Neural cell (in vitro differentiated cells): ENCODE data around the gene ZC3H4. TPM values are rescaled to one million over a fixed set of nuclear protein-coding genes. Genes with fewer than 3 reads are reported as not detected.

Experiments
- H2AFZ ChIP-seq: fragments of 200-600, 300-800 bp; sonication (generic), shearing (Covaris generic); 2 replicates; pipeline ENCODE4 v1.6.0; 2014; ENCODE audit warnings: low read depth, mild to moderate bottlenecking, antibody characterized with exemption, low read length, moderate library complexity
- H3F3A ChIP-seq: fragments of 200-600 bp; shearing (Covaris generic); 2 replicates; pipeline ENCODE4 v1.6.1; 2016; ENCODE audit warnings: mild to moderate bottlenecking, moderate library complexity, mixed read lengths, antibody characterized with exemption, low read length; ENCODE audit not compliant: insufficient read depth, poor library complexity, severe bottlenecking
- H3K27ac ChIP-seq: fragments of 200-600, 300-800 bp; sonication (generic), shearing (Covaris generic); 2 replicates; pipeline ENCODE4 v1.5.1; 2014; ENCODE audit warnings: mild to moderate bottlenecking, low read length, moderate library complexity
- H3K27me3 ChIP-seq: fragments of 300-800, 200-600 bp; sonication (generic), shearing (Covaris generic); 2 replicates; pipeline ENCODE4 v1.6.0; 2014; ENCODE audit warnings: mild to moderate bottlenecking, low read depth, low read length, moderate library complexity; ENCODE audit not compliant: insufficient read depth
- H3K36me3 ChIP-seq: fragments of 300-800, 200-600 bp; sonication (generic), shearing (Covaris generic); 2 replicates; pipeline ENCODE4 v1.5.1; 2014; ENCODE audit warnings: mild to moderate bottlenecking, antibody characterized with exemption, low read length, moderate library complexity; ENCODE audit not compliant: insufficient read depth
- H3K4me2 ChIP-seq: fragments of 300-800, 200-600 bp; sonication (generic), shearing (Covaris generic); 2 replicates; pipeline ENCODE4 v1.6.0; 2014; ENCODE audit warnings: mild to moderate bottlenecking, low read length
- H3K4me3 ChIP-seq: fragments of 300-800, 200-600 bp; sonication (generic), shearing (Covaris generic); 2 replicates; pipeline ENCODE4 v1.5.1; 2014; ENCODE audit warnings: mild to moderate bottlenecking, low read length, moderate library complexity
- H3K79me2 ChIP-seq: fragments of 200-600 bp; shearing (Covaris generic); replicated peaks from 2 replicates; pipeline ENCODE4 v1.6.0; 2014; ENCODE audit warnings: mild to moderate bottlenecking, low read length, moderate library complexity; ENCODE audit not compliant: insufficient read depth
- H3K9ac ChIP-seq: fragments of 300-800, 200-600 bp; sonication (generic), shearing (Covaris generic); 2 replicates; pipeline ENCODE4 v1.6.1; 2016; ENCODE audit warnings: mild to moderate bottlenecking, low read length, mixed read lengths
- H3K9me2 ChIP-seq: fragments of 200-600 bp; shearing (Covaris generic); 2 replicates; pipeline ENCODE4 v1.6.1; 2016; ENCODE audit warnings: mild to moderate bottlenecking, low read length, mixed read lengths; ENCODE audit not compliant: insufficient read depth
- H3K9me3 ChIP-seq: fragments of 200-600, 300-800 bp; sonication (generic), shearing (Covaris generic); 2 replicates; pipeline ENCODE4 v1.6.1; 2016; ENCODE audit warnings: mild to moderate bottlenecking, mixed run types, low read length, moderate library complexity, mixed read lengths
- H4K20me1 ChIP-seq: fragments of 200-600 bp; shearing (Covaris generic); 2 replicates; pipeline ENCODE4 v1.6.1; 2016; ENCODE audit warnings: mild to moderate bottlenecking, mixed run types; ENCODE audit not compliant: insufficient read depth
- EP300 ChIP-seq: fragments of 450-650 bp; conservative IDR thresholded peaks from 2 replicates; pipeline ENCODE4 v1.6.1; 2014; ENCODE audit warnings: antibody characterized with exemption, mild to moderate bottlenecking, moderate library complexity; ENCODE audit not compliant: poor library complexity, severe bottlenecking
- EZH2 ChIP-seq: fragments of 200-600, 300-800 bp; shearing (Covaris generic), sonication (generic); IDR thresholded peaks from 2 replicates; pipeline ENCODE4 v1.6.1; 2014; ENCODE audit warnings: antibody characterized with exemption, low read length, borderline replicate concordance, mild to moderate bottlenecking; ENCODE audit not compliant: insufficient read depth, poor library complexity, severe bottlenecking
- MXI1 ChIP-seq: fragments of 450-650 bp; conservative IDR thresholded peaks from 2 replicates; pipeline ENCODE4 v1.6.1; 2014; ENCODE audit warnings: antibody characterized with exemption, mild to moderate bottlenecking; ENCODE audit not compliant: poor library complexity, severe bottlenecking
- POLR2AphosphoS5 ChIP-seq: IDR thresholded peaks from 2 replicates; pipeline ENCODE4 v1.6.1; 2012
- RAD21 ChIP-seq: fragments of 450-650 bp; conservative IDR thresholded peaks from 2 replicates; pipeline ENCODE4 v1.6.1; 2014; ENCODE audit warnings: antibody characterized with exemption, mild to moderate bottlenecking, moderate library complexity
- SMC3 ChIP-seq: fragments of 450-650 bp; conservative IDR thresholded peaks from 2 replicates; pipeline ENCODE4 v1.6.1; 2014; ENCODE audit warnings: antibody characterized with exemption, mild to moderate bottlenecking, moderate library complexity; ENCODE audit not compliant: poor library complexity
- TAF1 ChIP-seq: IDR thresholded peaks from 2 replicates; pipeline ENCODE4 v1.6.1; 2012; ENCODE audit warnings: low read depth
- polyA plus RNA-seq: library from polyadenylated mRNA; depleted of rRNA; stranded (reverse); fragments of >200 nt; gene quantifications from 2 replicates; pipeline ENCODE4 v1.2.3, GENCODE V29; 2014
- TF ChIP-seq, protein P1 (sequence below): fragments of 450-650 bp; IDR thresholded peaks from 2 replicates; pipeline ENCODE4 v1.5.1; 2014; ENCODE audit warnings: antibody characterized with exemption, mild to moderate bottlenecking, moderate library complexity; ENCODE audit not compliant: poor library complexity, severe bottlenecking
- TF ChIP-seq, protein P2 (sequence below): IDR thresholded peaks from 2 replicates; pipeline ENCODE4 v1.6.1; 2012; ENCODE audit warnings: borderline replicate concordance

ZC3H4 gene
- polyA plus RNA-seq, 1 donor from 2014 or later = 5.1 TPM

DNA sequence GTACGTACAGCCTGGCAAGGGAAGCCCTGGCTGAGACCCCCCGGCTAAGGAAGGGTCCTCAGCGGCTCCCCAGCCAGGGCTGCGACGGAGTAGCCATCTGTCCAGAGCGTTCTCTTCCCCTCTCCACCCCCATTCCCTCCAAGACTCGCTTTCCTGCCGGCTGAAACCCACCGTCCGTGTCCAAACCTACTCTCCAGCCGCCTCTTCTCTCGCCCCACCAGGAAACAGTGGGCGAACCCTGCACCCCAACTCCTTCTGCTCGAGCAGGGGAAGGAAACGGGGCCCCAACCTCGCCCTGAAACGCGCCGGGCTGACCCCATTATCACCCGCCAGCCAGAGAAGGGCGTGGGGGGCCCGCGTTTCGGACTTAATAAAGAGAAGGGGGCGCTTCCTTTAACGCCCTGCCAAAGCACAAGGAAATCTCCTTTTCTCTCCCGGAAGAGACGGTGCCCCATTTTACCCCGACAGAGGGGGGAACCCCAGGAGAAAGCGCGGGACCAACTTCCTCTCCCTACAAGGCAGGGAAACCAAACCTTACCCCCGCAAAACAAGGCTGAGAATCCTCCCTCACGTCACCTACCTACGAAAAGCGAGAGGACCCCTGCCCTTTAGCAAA lies 2.5 kb downstream of the ZC3H4 start:
- H3K36me3 ChIP-seq = no peaks in the 10 kb centered on the region
- H4K20me1 ChIP-seq = no peaks in the 10 kb centered on the region
- TF ChIP-seq SMC3 = no peak
- TF ChIP-seq, protein P1, sequence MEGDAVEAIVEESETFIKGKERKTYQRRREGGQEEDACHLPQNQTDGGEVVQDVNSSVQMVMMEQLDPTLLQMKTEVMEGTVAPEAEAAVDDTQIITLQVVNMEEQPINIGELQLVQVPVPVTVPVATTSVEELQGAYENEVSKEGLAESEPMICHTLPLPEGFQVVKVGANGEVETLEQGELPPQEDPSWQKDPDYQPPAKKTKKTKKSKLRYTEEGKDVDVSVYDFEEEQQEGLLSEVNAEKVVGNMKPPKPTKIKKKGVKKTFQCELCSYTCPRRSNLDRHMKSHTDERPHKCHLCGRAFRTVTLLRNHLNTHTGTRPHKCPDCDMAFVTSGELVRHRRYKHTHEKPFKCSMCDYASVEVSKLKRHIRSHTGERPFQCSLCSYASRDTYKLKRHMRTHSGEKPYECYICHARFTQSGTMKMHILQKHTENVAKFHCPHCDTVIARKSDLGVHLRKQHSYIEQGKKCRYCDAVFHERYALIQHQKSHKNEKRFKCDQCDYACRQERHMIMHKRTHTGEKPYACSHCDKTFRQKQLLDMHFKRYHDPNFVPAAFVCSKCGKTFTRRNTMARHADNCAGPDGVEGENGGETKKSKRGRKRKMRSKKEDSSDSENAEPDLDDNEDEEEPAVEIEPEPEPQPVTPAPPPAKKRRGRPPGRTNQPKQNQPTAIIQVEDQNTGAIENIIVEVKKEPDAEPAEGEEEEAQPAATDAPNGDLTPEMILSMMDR = no peak
- TF ChIP-seq POLR2AphosphoS5 = peak; percentile 20
- no peak for TF ChIP-seq RAD21
- no peak for TF ChIP-seq EZH2
- TF ChIP-seq MXI1 = no peak
- TF ChIP-seq TAF1 = peak; percentile 24
- no peak for TF ChIP-seq EP300
- TF ChIP-seq, protein P2, sequence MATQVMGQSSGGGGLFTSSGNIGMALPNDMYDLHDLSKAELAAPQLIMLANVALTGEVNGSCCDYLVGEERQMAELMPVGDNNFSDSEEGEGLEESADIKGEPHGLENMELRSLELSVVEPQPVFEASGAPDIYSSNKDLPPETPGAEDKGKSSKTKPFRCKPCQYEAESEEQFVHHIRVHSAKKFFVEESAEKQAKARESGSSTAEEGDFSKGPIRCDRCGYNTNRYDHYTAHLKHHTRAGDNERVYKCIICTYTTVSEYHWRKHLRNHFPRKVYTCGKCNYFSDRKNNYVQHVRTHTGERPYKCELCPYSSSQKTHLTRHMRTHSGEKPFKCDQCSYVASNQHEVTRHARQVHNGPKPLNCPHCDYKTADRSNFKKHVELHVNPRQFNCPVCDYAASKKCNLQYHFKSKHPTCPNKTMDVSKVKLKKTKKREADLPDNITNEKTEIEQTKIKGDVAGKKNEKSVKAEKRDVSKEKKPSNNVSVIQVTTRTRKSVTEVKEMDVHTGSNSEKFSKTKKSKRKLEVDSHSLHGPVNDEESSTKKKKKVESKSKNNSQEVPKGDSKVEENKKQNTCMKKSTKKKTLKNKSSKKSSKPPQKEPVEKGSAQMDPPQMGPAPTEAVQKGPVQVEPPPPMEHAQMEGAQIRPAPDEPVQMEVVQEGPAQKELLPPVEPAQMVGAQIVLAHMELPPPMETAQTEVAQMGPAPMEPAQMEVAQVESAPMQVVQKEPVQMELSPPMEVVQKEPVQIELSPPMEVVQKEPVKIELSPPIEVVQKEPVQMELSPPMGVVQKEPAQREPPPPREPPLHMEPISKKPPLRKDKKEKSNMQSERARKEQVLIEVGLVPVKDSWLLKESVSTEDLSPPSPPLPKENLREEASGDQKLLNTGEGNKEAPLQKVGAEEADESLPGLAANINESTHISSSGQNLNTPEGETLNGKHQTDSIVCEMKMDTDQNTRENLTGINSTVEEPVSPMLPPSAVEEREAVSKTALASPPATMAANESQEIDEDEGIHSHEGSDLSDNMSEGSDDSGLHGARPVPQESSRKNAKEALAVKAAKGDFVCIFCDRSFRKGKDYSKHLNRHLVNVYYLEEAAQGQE = peak; percentile 15
- H3F3A ChIP-seq = peaks cover 6% of the 10 kb centered on the region
- H3K9me3 ChIP-seq = no peaks in the 10 kb centered on the region
- H3K27ac ChIP-seq = peak overlapping the region; percentile 100
- peak overlapping the region; percentile 90 for H3K4me3 ChIP-seq
- no peak overlapping the region for H2AFZ ChIP-seq
- no peaks in the 10 kb centered on the region for H3K9me2 ChIP-seq
- no peaks in the 10 kb centered on the region for H3K27me3 ChIP-seq
- H3K4me2 ChIP-seq = peak overlapping the region; percentile 97
- H3K79me2 ChIP-seq = peaks cover 40% of the 10 kb centered on the region
- H3K9ac ChIP-seq = peak overlapping the region; percentile 100

DNA sequence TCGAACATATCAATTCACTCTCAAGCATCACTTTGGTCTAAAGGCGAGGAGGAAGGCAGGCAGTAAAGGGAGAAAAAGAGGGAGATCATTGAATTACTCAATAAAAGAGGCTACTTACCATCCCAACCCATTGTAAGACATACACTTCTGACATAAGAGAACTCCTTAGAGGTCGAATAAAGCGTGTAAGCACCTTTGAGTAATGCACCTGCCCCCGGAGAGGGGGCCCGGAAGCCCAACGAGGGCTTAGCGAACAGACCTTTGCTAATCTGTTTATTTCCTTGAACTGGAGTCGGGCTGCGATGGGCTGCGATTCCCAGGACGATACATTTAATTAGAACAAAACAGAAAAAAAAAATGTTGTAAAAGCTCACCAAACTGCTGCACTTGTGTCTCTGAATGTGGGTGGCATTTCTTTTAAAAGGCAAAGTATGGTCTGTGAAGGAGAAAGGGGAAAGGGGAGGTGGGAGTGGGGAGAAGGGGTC lies 3.0 kb downstream of the ZC3H4 start:
- no peaks in the 10 kb centered on the region for H4K20me1 ChIP-seq
- peaks cover 6% of the 10 kb centered on the region for H3F3A ChIP-seq
- no peaks in the 10 kb centered on the region for H3K27me3 ChIP-seq
- no peaks in the 10 kb centered on the region for H3K36me3 ChIP-seq
- peak overlapping the region; percentile 100 for H3K9ac ChIP-seq
- H2AFZ ChIP-seq = no peak overlapping the region
- TF ChIP-seq SMC3 = no peak
- TF ChIP-seq, protein P1 = no peak
- no peak for TF ChIP-seq EZH2
- TF ChIP-seq POLR2AphosphoS5 = no peak
- TF ChIP-seq, protein P2 = no peak
- no peak for TF ChIP-seq EP300
- TF ChIP-seq MXI1 = no peak
- no peak for TF ChIP-seq TAF1
- TF ChIP-seq RAD21 = no peak
- peak overlapping the region; percentile 100 for H3K27ac ChIP-seq
- no peaks in the 10 kb centered on the region for H3K9me3 ChIP-seq
- no peaks in the 10 kb centered on the region for H3K9me2 ChIP-seq
- peaks cover 45% of the 10 kb centered on the region for H3K79me2 ChIP-seq
- H3K4me3 ChIP-seq = peak overlapping the region; percentile 90
- H3K4me2 ChIP-seq = peak overlapping the region; percentile 97
